Breast epithelium (tissue), 3 donors: ENCODE results near the gene TFF2.

Experiments used
- POLR2A ChIP-seq: fragments of 450-650 bp; IDR thresholded peaks from one replicate; pipeline ENCODE4 v1.6.1; 2016; ENCODE audit warnings: antibody characterized with exemption, mild to moderate bottlenecking, moderate library complexity
- POLR2AphosphoS5 ChIP-seq, 3 donors: sonication (generic); formaldehyde crosslinking; IDR thresholded peaks; one replicate each; pipeline ENCODE4 v1.6.1; 2017; ENCODE audit warnings: antibody characterized with exemption in 3 of 3
- TF ChIP-seq, protein P1 (sequence below), 3 donors: fragments of 450-650 bp; IDR thresholded peaks; one replicate each; pipeline ENCODE4 v1.5.1; 2016 to 2017; ENCODE audit warnings: antibody characterized with exemption in 3 of 3, mild to moderate bottlenecking in 3 of 3, moderate library complexity in 3 of 3

DNA sequence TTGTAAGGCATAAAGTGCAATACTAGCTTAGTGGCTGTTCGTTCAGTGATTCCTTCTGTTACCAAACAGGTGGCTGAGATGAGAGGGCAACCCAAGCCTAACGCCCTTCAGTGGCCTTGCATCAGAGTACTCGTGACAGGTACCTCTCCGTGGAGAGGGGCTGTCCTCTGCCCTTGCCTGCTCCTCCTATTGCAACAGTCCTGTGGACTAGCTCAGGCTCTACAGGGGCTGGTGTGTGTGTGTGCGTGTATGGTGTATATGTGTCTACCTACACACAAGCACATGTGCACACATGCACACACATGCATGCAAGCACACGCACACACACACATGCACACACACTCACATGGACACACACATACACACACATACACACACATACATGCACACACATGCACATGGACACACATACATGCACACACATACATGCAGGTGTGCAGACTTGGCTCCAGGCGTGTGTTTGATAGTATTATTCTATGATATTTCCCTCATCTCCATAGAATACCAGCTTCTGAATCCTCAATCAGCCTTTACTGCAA, 50.7 kb downstream of the TFF2 start:
- no peak for TF ChIP-seq POLR2AphosphoS5 (IDR thresholded peaks at IDR 0.05)
- no peak for TF ChIP-seq POLR2A
- TF ChIP-seq, protein P1, sequence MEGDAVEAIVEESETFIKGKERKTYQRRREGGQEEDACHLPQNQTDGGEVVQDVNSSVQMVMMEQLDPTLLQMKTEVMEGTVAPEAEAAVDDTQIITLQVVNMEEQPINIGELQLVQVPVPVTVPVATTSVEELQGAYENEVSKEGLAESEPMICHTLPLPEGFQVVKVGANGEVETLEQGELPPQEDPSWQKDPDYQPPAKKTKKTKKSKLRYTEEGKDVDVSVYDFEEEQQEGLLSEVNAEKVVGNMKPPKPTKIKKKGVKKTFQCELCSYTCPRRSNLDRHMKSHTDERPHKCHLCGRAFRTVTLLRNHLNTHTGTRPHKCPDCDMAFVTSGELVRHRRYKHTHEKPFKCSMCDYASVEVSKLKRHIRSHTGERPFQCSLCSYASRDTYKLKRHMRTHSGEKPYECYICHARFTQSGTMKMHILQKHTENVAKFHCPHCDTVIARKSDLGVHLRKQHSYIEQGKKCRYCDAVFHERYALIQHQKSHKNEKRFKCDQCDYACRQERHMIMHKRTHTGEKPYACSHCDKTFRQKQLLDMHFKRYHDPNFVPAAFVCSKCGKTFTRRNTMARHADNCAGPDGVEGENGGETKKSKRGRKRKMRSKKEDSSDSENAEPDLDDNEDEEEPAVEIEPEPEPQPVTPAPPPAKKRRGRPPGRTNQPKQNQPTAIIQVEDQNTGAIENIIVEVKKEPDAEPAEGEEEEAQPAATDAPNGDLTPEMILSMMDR (IDR thresholded peaks at IDR 0.05) = no peak
